HepG2 (cell line): Measurements from ENCODE around the gene SLC25A10. TPM values are rescaled to one million over a fixed set of nuclear protein-coding genes. Genes with fewer than 3 reads are reported as not detected.
A peak's percentile ranks its signal among the peaks of the same experiment; 100 is the strongest.

Source experiments
- BATF2 ChIP-seq: sonication (generic); formaldehyde crosslinking; IDR thresholded peaks from 2 replicates; pipeline ENCODE4 v1.8.0; 2022; ENCODE audit warnings: mild to moderate bottlenecking, missing genetic modification reagents, moderate library complexity
- GRHL1 ChIP-seq: sonication (generic); formaldehyde crosslinking; conservative IDR thresholded peaks from 2 replicates; pipeline ENCODE4 v1.8.0; 2022; ENCODE audit warnings: missing genetic modification reagents
- HHEX ChIP-seq: IDR thresholded peaks from 2 replicates; pipeline ENCODE4 v1.6.1; 2016; ENCODE audit warnings: control low read depth
- MAF1 ChIP-seq: sonication (generic); formaldehyde crosslinking; IDR thresholded peaks from 2 replicates; pipeline ENCODE4 v1.5.0; 2020; ENCODE audit warnings: missing genetic modification reagents, borderline replicate concordance
- MED1 ChIP-seq: sonication (generic); formaldehyde crosslinking; IDR thresholded peaks from 2 replicates; pipeline ENCODE4 v1.4.0; 2020; ENCODE audit warnings: missing genetic modification reagents
- MTA1 ChIP-seq: sonication (generic); formaldehyde crosslinking; IDR thresholded peaks from 2 replicates; pipeline ENCODE4 v1.4.0; 2020; ENCODE audit warnings: missing genetic modification reagents, mild to moderate bottlenecking, borderline replicate concordance
- MTA3 ChIP-seq: sonication (generic); formaldehyde crosslinking; IDR thresholded peaks from 2 replicates; pipeline ENCODE4 v1.4.0; 2020; ENCODE audit warnings: missing genetic modification reagents
- NFYC ChIP-seq: IDR thresholded peaks from 2 replicates; pipeline ENCODE4 v1.6.1; 2016; ENCODE audit warnings: missing genetic modification reagents, missing compliant biosample characterization
- SIN3A ChIP-seq: IDR thresholded peaks from 2 replicates; pipeline ENCODE4 v1.6.1; 2011; ENCODE audit warnings: low read depth, mild to moderate bottlenecking, control low read depth, low read length, borderline replicate concordance
- ZFP37 ChIP-seq: sonication (generic); formaldehyde crosslinking; IDR thresholded peaks from 2 replicates; pipeline ENCODE4 v1.4.0; 2020; ENCODE audit warnings: missing genetic modification reagents, borderline replicate concordance
- ZMYM2 ChIP-seq: sonication (generic); formaldehyde crosslinking; IDR thresholded peaks from 2 replicates; pipeline ENCODE4 v1.8.0; 2022; ENCODE audit warnings: mild to moderate bottlenecking, missing genetic modification reagents
- ZNF275 ChIP-seq: sonication (generic); formaldehyde crosslinking; IDR thresholded peaks from 2 replicates; pipeline ENCODE4 v1.8.0; 2022; ENCODE audit warnings: missing genetic modification reagents, mild to moderate bottlenecking, inconsistent platforms, borderline replicate concordance
- ZNF337 ChIP-seq: sonication (generic); formaldehyde crosslinking; IDR thresholded peaks from 2 replicates; pipeline ENCODE4 v1.5.1; 2020; ENCODE audit warnings: missing genetic modification reagents, low read depth, mild to moderate bottlenecking, borderline replicate concordance
- ZNF484 ChIP-seq: sonication (generic); formaldehyde crosslinking; IDR thresholded peaks from 2 replicates; pipeline ENCODE4 v1.5.1; 2020; ENCODE audit warnings: mild to moderate bottlenecking, low read depth, missing genetic modification reagents, borderline replicate concordance
- ZNF510 ChIP-seq: sonication (generic); formaldehyde crosslinking; IDR thresholded peaks from 2 replicates; pipeline ENCODE4 v1.4.0; 2020; ENCODE audit warnings: low read depth, mild to moderate bottlenecking, missing genetic modification reagents
- ZNF530 ChIP-seq: sonication (generic); formaldehyde crosslinking; IDR thresholded peaks from 2 replicates; pipeline ENCODE4 v1.5.0; 2020; ENCODE audit warnings: low read depth, mild to moderate bottlenecking, missing genetic modification reagents
- ZNF557 ChIP-seq: sonication (generic); formaldehyde crosslinking; IDR thresholded peaks from 2 replicates; pipeline ENCODE4 v1.4.0; 2020; ENCODE audit warnings: missing genetic modification reagents
- ZNF598 ChIP-seq: sonication (generic); formaldehyde crosslinking; IDR thresholded peaks from 2 replicates; pipeline ENCODE4 v1.5.1; 2020; ENCODE audit warnings: mild to moderate bottlenecking, missing genetic modification reagents, borderline replicate concordance
- ZNF816 ChIP-seq: sonication (generic); formaldehyde crosslinking; IDR thresholded peaks from 2 replicates; pipeline ENCODE4 v1.8.0; 2022; ENCODE audit warnings: missing genetic modification reagents, mild to moderate bottlenecking, borderline replicate concordance
- polyA plus RNA-seq, 8 experiments: library from polyadenylated mRNA; depleted of rRNA in 3 of 8; stranded (reverse) in 7 of 8; unstranded in 1 of 8; fragments of >200 nt; fragmentation: Illumina TruSeq in 4 of 8; extraction: Trizol in 4 of 8; gene quantifications; 2 replicates each; pipeline versions ENCODE4 v1.2.1 to v1.2.3, GENCODE V29; 2011 to 2016; ENCODE audit warnings: low read depth in 4 of 8, missing spikeins in 1 of 8, mixed read lengths in 1 of 8; ENCODE audit not compliant: insufficient read depth in 1 of 8
- total RNA-seq, 5 experiments: library from RNA; depleted of rRNA; stranded (reverse); fragments of >200 nt; fragmentation: Illumina TruSeq; extraction: Trizol; gene quantifications; 2 replicates each; pipeline ENCODE4 v1.2.3, GENCODE V29; 2016; ENCODE audit warnings: low read depth in 1 of 5
- TF ChIP-seq, protein P1 (sequence below): fragments of 450-650 bp; IDR thresholded peaks from 2 replicates; pipeline ENCODE4 v1.6.1; 2017
- TF ChIP-seq, protein P2 (sequence below): IDR thresholded peaks from 2 replicates; pipeline ENCODE4 v1.6.1; 2016; ENCODE audit warnings: mild to moderate bottlenecking
- TF ChIP-seq, protein P3 (sequence below): sonication (generic); formaldehyde crosslinking; IDR thresholded peaks from 2 replicates; pipeline ENCODE4 v1.8.0; 2022; ENCODE audit warnings: mild to moderate bottlenecking, missing genetic modification reagents, borderline replicate concordance

The SLC25A10 gene
- total and polyA plus RNA-seq, 2 of the 13 experiments (the other 11 are each of a cell fraction or from before 2014, with no cell fraction given), result 46.5 to 140 TPM

- TF ChIP-seq NFYC, result peak; percentile 70
- TF ChIP-seq ZNF598 (CRISPR knock-in tag), result peak; percentile 85; the same call in 1 of the 2 replicates
- no peak for TF ChIP-seq HHEX (CRISPR knock-in tag)
- TF ChIP-seq ZNF510 (CRISPR knock-in tag), result peak; percentile 78; the same call in 1 of the 2 replicates
- TF ChIP-seq, protein P1, sequence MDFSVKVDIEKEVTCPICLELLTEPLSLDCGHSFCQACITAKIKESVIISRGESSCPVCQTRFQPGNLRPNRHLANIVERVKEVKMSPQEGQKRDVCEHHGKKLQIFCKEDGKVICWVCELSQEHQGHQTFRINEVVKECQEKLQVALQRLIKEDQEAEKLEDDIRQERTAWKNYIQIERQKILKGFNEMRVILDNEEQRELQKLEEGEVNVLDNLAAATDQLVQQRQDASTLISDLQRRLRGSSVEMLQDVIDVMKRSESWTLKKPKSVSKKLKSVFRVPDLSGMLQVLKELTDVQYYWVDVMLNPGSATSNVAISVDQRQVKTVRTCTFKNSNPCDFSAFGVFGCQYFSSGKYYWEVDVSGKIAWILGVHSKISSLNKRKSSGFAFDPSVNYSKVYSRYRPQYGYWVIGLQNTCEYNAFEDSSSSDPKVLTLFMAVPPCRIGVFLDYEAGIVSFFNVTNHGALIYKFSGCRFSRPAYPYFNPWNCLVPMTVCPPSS, result no peak
- peak; percentile 97 for TF ChIP-seq ZNF816 (CRISPR knock-in tag)
- TF ChIP-seq, protein P2, sequence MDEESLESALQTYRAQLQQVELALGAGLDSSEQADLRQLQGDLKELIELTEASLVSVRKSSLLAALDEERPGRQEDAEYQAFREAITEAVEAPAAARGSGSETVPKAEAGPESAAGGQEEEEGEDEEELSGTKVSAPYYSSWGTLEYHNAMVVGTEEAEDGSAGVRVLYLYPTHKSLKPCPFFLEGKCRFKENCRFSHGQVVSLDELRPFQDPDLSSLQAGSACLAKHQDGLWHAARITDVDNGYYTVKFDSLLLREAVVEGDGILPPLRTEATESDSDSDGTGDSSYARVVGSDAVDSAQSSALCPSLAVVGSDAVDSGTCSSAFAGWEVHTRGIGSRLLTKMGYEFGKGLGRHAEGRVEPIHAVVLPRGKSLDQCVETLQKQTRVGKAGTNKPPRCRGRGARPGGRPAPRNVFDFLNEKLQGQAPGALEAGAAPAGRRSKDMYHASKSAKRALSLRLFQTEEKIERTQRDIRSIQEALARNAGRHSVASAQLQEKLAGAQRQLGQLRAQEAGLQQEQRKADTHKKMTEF, result peak; percentile 98
- TF ChIP-seq ZNF484 (CRISPR knock-in tag), result peak; percentile 85; the same call in 1 of the 2 replicates
- TF ChIP-seq MAF1 (CRISPR knock-in tag), result peak; percentile 83; the same call in 1 of the 2 replicates
- peak; percentile 70 for TF ChIP-seq SIN3A
- TF ChIP-seq ZMYM2 (CRISPR knock-in tag), result no peak
- peak; percentile 99 for TF ChIP-seq ZNF557 (CRISPR knock-in tag)
- peak; percentile 48; the same call in 1 of the 2 replicates for TF ChIP-seq GRHL1 (CRISPR knock-in tag)
- TF ChIP-seq ZNF337, result 0 out of 2 replicates have a peak, but pooled peaks have one; percentile 63
- peak; percentile 93 for TF ChIP-seq MTA1
- TF ChIP-seq, protein P3, sequence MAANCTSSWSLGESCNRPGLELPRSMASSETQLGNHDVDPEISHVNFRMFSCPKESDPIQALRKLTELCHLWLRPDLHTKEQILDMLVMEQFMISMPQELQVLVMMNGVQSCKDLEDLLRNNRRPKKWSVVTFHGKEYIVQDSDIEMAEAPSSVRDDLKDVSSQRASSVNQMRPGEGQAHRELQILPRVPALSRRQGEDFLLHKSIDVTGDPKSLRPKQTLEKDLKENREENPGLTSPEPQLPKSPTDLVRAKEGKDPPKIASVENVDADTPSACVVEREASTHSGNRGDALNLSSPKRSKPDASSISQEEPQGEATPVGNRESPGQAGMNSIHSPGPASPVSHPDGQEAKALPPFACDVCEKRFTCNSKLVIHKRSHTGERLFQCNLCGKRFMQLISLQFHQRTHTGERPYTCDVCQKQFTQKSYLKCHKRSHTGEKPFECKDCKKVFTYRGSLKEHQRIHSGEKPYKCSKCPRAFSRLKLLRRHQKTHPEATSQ (CRISPR knock-in tag), result peak; percentile 93; the same call in 1 of the 2 replicates
- peak; percentile 98 for TF ChIP-seq MED1
- TF ChIP-seq MTA3 (CRISPR knock-in tag), result no peak
- peak; percentile 99 for TF ChIP-seq ZFP37 (CRISPR knock-in tag)
- TF ChIP-seq ZNF530 (CRISPR knock-in tag), result peak; percentile 96
- TF ChIP-seq BATF2, result peak; percentile 98
- TF ChIP-seq ZNF275, result peak; percentile 82
Observed at GRCh38 chr17:81711814-81712467, at the start of gene SLC25A10 (continued).
